HEK293T (cell line): ENCODE measurements around the gene ACTL6A.

Experiments used
- ARNT ChIP-seq: fragments of 450-650 bp; IDR thresholded peaks from 2 replicates; pipeline ENCODE4 v1.6.1; 2017; ENCODE audit warnings: mild to moderate bottlenecking
- BHLHE40 ChIP-seq: fragments of 450-650 bp; IDR thresholded peaks from 2 replicates; pipeline ENCODE4 v1.6.1; 2016; ENCODE audit warnings: mild to moderate bottlenecking, moderate library complexity, borderline replicate concordance
- CTBP1 ChIP-seq: fragments of 450-650 bp; IDR thresholded peaks from 2 replicates; pipeline ENCODE4 v1.6.1; 2016; ENCODE audit warnings: borderline replicate concordance
- FOXA1 ChIP-seq: fragments of 450-650 bp; IDR thresholded peaks from 2 replicates; pipeline ENCODE4 v1.6.1; 2016; ENCODE audit warnings: mild to moderate bottlenecking
- FOXK2 ChIP-seq: fragments of 450-650 bp; IDR thresholded peaks from 2 replicates; pipeline ENCODE4 v1.6.1; 2016; ENCODE audit warnings: mild to moderate bottlenecking
- FOXM1 ChIP-seq: fragments of 450-650 bp; IDR thresholded peaks from 2 replicates; pipeline ENCODE4 v1.6.1; 2017; ENCODE audit warnings: mild to moderate bottlenecking, borderline replicate concordance
- HDGF ChIP-seq: fragments of 450-650 bp; IDR thresholded peaks from 2 replicates; pipeline ENCODE4 v1.6.1; 2017; ENCODE audit warnings: antibody characterized with exemption, borderline replicate concordance
- LEF1 ChIP-seq: fragments of 450-650 bp; IDR thresholded peaks from 2 replicates; pipeline ENCODE4 v1.6.1; 2017; ENCODE audit warnings: mild to moderate bottlenecking, borderline replicate concordance
- NFRKB ChIP-seq: fragments of 450-650 bp; IDR thresholded peaks from 2 replicates; pipeline ENCODE4 v1.6.1; 2016; ENCODE audit warnings: mild to moderate bottlenecking, moderate library complexity
- SP1 ChIP-seq: fragments of 450-650 bp; IDR thresholded peaks from 2 replicates; pipeline ENCODE4 v1.6.1; 2017
- SUZ12 ChIP-seq: fragments of 450-650 bp; IDR thresholded peaks from 2 replicates; pipeline ENCODE4 v1.6.1; 2016; ENCODE audit warnings: mild to moderate bottlenecking
- TF ChIP-seq, protein P1 (sequence below): fragments of 450-650 bp; IDR thresholded peaks from 2 replicates; pipeline ENCODE4 v1.6.1; 2016

DNA sequence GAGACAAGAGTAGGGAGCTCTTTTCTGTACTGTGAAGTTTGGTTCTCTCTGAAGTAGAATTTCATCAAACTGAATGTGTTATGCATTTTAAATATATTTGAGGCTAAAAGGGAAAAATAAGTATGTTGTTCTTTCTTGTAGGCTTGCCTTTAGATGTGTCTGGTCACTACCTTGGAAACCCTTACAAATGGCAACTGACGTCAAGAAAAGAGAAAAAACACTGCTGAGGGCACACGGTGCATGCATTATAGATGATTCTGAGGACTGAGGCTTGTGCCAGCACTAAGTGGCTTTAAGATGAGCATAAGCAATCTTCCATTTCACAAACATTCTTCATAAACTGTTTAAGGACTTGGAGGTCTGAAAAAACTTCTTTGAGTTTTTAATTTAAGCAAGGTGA lies 31.1 kb upstream of the ACTL6A start:
- TF ChIP-seq CTBP1 (no peak), FOXM1 (no peak), ARNT (no peak), NFRKB (no peak), BHLHE40 (no peak), SP1 (no peak), FOXA1 (no peak), SUZ12 (no peak), FOXK2 (no peak), HDGF (no peak), LEF1 (no peak)
- TF ChIP-seq, protein P1, sequence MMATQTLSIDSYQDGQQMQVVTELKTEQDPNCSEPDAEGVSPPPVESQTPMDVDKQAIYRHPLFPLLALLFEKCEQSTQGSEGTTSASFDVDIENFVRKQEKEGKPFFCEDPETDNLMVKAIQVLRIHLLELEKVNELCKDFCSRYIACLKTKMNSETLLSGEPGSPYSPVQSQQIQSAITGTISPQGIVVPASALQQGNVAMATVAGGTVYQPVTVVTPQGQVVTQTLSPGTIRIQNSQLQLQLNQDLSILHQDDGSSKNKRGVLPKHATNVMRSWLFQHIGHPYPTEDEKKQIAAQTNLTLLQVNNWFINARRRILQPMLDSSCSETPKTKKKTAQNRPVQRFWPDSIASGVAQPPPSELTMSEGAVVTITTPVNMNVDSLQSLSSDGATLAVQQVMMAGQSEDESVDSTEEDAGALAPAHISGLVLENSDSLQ: no peak
